A673 (cell line): ENCODE measurements around the gene CLIC5. TPM values are rescaled to one million over a fixed set of nuclear protein-coding genes. Genes with fewer than 3 reads are reported as not detected.

Source experiments
- BruUV-seq: library from RNA; stranded (reverse); fragments of 400-500 nt; replicated peaks from 2 replicates; lab custom pipeline; 2021; lab: Mats Ljungman, UMichigan
- CTCF ChIA-PET: fragments of 300-600 bp; sonication (Branson Sonifier 250); formaldehyde crosslinking; loops from one replicate; lab custom pipeline; 2022; ENCODE audit warnings: antibody characterized with exemption; lab: Charles Lee
- POLR2A ChIA-PET: fragments of 300-600 bp; sonication (Branson Sonifier 250); formaldehyde crosslinking; loops from one replicate; lab custom pipeline; 2022; ENCODE audit warnings: antibody characterized with exemption; ENCODE audit not compliant: low non-redundant PET; lab: Charles Lee
- DNase-seq: peaks from one replicate; pipeline ENCODE4 v3.0.0-alpha.2; 2015; ENCODE audit warnings: low spot score
- H3K27ac ChIP-seq: fragments of 200-600 bp; sonication (generic); 2 replicates; pipeline ENCODE4 v1.5.1; 2016; ENCODE audit warnings: mixed run types, low read depth, mild to moderate bottlenecking, mixed read lengths, antibody characterized with exemption, low read length; ENCODE audit not compliant: poor library complexity, severe bottlenecking
- H3K27me3 ChIP-seq: fragments of 200-600 bp; sonication (generic); replicated peaks from 2 replicates; pipeline ENCODE4 v1.6.1; 2017; ENCODE audit warnings: mixed run types, low read depth, mild to moderate bottlenecking, mixed read lengths, antibody characterized with exemption, low read length; ENCODE audit not compliant: insufficient read depth, poor library complexity
- H3K36me3 ChIP-seq: fragments of 200-600 bp; sonication (generic); 2 replicates; pipeline ENCODE4 v1.6.1; 2016; ENCODE audit warnings: mixed run types, mild to moderate bottlenecking, mixed read lengths, antibody characterized with exemption, low read length; ENCODE audit not compliant: insufficient read depth, poor library complexity, severe bottlenecking
- H3K4me1 ChIP-seq: fragments of 200-600 bp; sonication (generic); 2 replicates; pipeline ENCODE4 v1.6.1; 2017; ENCODE audit warnings: mixed run types, mild to moderate bottlenecking, mixed read lengths, antibody characterized with exemption, low read length; ENCODE audit not compliant: insufficient read depth, poor library complexity, severe bottlenecking
- H3K4me3 ChIP-seq: fragments of 200-600 bp; sonication (generic); 2 replicates; pipeline ENCODE4 v1.5.1; 2016; ENCODE audit warnings: low read depth, mixed run types, mild to moderate bottlenecking, mixed read lengths, low read length; ENCODE audit not compliant: poor library complexity, severe bottlenecking
- H3K9me3 ChIP-seq: fragments of 200-600 bp; sonication (generic); 2 replicates; pipeline ENCODE4 v1.6.1; 2016; ENCODE audit warnings: mixed run types, low read depth, mild to moderate bottlenecking, mixed read lengths, antibody characterized with exemption, low read length; ENCODE audit not compliant: poor library complexity, severe bottlenecking
- CTCF ChIP-seq: fragments of 300-800, 200-600 bp; sonication (generic); conservative IDR thresholded peaks from 2 replicates; pipeline ENCODE4 v1.5.1; 2017; ENCODE audit warnings: low read depth, mild to moderate bottlenecking, antibody characterized with exemption, low read length, moderate library complexity, mixed read lengths
- EZH2 ChIP-seq: fragments of 200-600 bp; sonication (generic); IDR thresholded peaks from 2 replicates; pipeline ENCODE4 v1.6.1; 2017; ENCODE audit warnings: borderline replicate concordance, low read depth, mild to moderate bottlenecking, mixed read lengths, antibody characterized with exemption, low read length; ENCODE audit not compliant: poor library complexity, severe bottlenecking
- intact Hi-C: fragments of 100-400 bp; cut with micrococcal nuclease; formaldehyde crosslinking; loops from one replicate; pipeline ENCODE4 v1.10.0; 2022; ENCODE audit not compliant: unreplicated experiment
- total RNA-seq: library from RNA; stranded (reverse); gene quantifications from 2 replicates; pipeline ENCODE4 v1.2.3, GENCODE V29; 2021

The CLIC5 gene
- total RNA-seq, 1 experiment from 2014 or later: not detected

DNA sequence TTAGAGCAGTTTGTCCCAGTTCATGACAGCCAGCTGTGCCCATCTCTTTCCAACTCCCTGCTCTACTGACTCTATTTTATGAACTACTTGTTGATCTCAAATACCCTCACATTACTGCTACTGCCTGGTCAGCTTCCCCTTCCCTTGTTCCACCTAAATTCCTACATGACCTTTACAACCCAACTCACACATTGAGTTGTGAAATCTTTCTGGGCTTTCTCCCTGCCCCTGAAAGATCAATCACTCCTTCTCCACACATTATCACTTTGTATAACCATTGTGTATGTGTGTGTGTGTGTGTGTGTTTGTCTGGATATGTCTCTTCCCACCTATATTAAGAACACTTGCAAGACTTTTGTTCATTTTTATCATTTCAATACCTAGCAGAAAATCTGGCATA is 42.1 kb upstream of the CLIC5 start:
- Histone ChIP-seq H3K27me3 (peaks cover 5% of the 10 kb centered on the region), H3K9me3 (peaks cover 4% of the 10 kb centered on the region), H3K27ac (no peak overlapping the region), H3K4me3 (no peak overlapping the region), H3K4me1 (no peaks in the 10 kb centered on the region), H3K36me3 (no peaks in the 10 kb centered on the region)
- ChIA-PET CTCF (no interaction called here), POLR2A (no interaction called here)
- intact Hi-C loops: no loop called here
- no TSS peak for BruUV-seq
- DNase-seq: no peak
- TF ChIP-seq CTCF (no peak), EZH2 (no peak)

DNA sequence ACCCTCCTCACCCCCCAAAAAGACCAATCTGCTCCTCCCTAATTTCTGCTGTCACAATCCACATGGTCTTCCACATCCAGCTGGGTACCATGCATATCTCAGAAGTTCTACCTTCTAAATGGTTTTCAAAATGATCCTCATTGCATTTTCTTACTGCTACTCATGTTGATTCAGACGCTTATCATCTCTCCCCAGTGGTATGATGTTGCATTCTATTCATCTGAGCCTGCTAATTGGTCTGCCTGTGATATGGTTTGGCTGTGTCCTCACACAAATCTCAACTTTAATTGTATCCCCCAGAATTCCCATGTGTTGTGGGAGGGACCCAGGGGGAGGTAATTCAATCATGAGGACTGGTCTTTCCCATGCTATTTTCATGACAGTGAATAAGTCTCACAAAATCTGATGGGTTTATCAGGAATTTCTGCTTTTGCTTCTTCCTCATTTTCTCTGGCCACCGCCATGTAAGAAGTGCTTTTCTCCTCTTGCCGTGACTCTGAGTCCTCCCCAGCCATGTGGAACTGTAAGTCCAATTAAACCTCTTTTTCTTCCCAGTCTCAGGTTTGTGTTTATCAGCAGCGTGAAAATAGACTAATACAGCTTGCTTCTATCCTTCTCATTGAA is 41.4 kb upstream of the CLIC5 start:
- Histone ChIP-seq H3K36me3 (no peaks in the 10 kb centered on the region), H3K27ac (no peak overlapping the region), H3K4me3 (no peak overlapping the region), H3K4me1 (no peaks in the 10 kb centered on the region), H3K27me3 (peaks cover 3% of the 10 kb centered on the region), H3K9me3 (peaks cover 4% of the 10 kb centered on the region)
- TF ChIP-seq CTCF (no peak), EZH2 (no peak)
- POLR2A ChIA-PET: no interaction called here
- CTCF ChIA-PET: no interaction called here
- intact Hi-C loops: no loop called here
- no peak for DNase-seq
- BruUV-seq: no TSS peak

DNA sequence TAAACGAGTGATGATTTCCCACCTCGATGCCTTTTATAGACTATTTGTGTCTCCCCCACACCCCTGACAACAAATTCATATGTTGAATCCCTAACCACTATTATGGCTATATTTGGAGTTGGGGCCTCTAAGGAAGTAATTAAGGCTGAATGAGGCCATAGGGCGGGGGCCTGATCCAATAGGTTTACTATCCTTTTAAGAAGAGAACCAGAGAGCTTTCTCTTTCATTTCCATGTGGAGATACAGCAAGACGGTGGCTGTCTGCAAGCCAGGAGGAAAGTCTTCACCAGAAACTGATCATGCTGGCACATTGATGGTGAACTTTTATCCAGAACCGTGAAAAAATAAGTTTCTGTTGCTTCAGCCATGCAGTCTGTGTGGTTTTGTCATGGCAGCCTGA is 38.9 kb upstream of the CLIC5 start:
- BruUV-seq: no TSS peak
- Histone ChIP-seq H3K27me3 (peaks cover 3% of the 10 kb centered on the region), H3K4me3 (no peak overlapping the region), H3K27ac (no peak overlapping the region), H3K9me3 (peaks cover 4% of the 10 kb centered on the region), H3K36me3 (no peaks in the 10 kb centered on the region), H3K4me1 (no peaks in the 10 kb centered on the region)
- ChIA-PET POLR2A (no interaction called here), CTCF (no interaction called here)
- TF ChIP-seq EZH2: no peak
- no peak for TF ChIP-seq CTCF
- no peak for DNase-seq
- intact Hi-C loops: no loop called here
